DND-41 (cell line): ENCODE measurements around the gene THSD4.

ENCODE experiments used
- EZH2 ChIP-seq: IDR thresholded peaks from 3 replicates; pipeline ENCODE4 v1.6.1; 2012; ENCODE audit warnings: borderline replicate concordance, low read depth, mild to moderate bottlenecking, moderate library complexity, low read length, inconsistent platforms; ENCODE audit not compliant: severe bottlenecking
- TF ChIP-seq, protein P1 (sequence below): IDR thresholded peaks from 2 replicates; pipeline ENCODE4 v1.5.1; 2012; ENCODE audit warnings: borderline replicate concordance, low read length, moderate library complexity, mild to moderate bottlenecking; ENCODE audit not compliant: poor library complexity, severe bottlenecking; ENCODE audit errors: extremely low read depth

DNA sequence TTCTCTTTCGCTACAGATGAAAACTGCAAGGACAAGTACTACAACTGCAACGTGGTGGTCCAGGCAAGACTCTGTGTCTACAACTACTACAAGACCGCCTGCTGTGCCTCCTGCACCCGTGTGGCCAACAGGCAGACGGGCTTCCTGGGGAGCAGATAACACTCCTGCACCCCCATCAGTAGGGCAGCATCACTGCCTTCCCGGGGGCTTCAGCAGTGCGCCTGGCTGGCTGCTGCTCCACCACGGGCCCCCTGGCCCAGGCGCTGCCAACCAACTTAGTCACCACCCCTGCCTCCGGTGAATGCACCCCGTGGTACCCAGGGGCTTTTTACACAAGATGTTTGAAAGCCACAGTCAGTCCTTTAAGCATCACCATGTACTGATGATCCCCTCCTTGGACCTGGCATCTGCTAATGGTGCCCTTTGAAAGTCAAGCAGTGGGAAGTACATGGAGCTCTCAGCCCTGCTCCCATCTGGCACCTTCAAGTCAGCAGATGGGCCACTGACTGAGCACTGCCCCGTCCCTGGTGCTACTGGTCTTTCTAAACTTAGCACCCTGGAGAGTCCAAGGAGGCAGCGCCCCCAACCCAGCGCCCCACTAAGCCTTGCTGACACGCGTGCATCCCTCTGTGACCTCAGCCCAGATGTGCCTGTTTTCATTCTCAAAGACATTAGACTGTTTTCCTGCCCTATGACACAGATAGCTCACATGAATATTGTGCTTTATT lies 662.1 kb downstream of the THSD4 start:
- TF ChIP-seq, protein P1, sequence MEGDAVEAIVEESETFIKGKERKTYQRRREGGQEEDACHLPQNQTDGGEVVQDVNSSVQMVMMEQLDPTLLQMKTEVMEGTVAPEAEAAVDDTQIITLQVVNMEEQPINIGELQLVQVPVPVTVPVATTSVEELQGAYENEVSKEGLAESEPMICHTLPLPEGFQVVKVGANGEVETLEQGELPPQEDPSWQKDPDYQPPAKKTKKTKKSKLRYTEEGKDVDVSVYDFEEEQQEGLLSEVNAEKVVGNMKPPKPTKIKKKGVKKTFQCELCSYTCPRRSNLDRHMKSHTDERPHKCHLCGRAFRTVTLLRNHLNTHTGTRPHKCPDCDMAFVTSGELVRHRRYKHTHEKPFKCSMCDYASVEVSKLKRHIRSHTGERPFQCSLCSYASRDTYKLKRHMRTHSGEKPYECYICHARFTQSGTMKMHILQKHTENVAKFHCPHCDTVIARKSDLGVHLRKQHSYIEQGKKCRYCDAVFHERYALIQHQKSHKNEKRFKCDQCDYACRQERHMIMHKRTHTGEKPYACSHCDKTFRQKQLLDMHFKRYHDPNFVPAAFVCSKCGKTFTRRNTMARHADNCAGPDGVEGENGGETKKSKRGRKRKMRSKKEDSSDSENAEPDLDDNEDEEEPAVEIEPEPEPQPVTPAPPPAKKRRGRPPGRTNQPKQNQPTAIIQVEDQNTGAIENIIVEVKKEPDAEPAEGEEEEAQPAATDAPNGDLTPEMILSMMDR: no peak
- no peak for TF ChIP-seq EZH2
